Fibroblast of lung (primary cell): Measurements from ENCODE around the gene ING3. TPM values are rescaled to one million over a fixed set of nuclear protein-coding genes. Genes with fewer than 3 reads are reported as not detected.

Source experiments
- DNase-seq, 2 donors: peaks; one replicate each; pipeline versions ENCODE4 v3.0.0 to v3.0.0-alpha.2; 2010; ENCODE audit warnings: low read depth in 2 of 2
- H2AFZ ChIP-seq: 2 replicates; pipeline ENCODE4 v1.5.1; 2012; ENCODE audit warnings: low read length, control low read depth, inconsistent platforms
- H3K27ac ChIP-seq: 2 replicates; pipeline ENCODE4 v1.5.1; 2011; ENCODE audit warnings: low read length, control low read depth; ENCODE audit not compliant: insufficient read depth
- H3K27me3 ChIP-seq: 2 replicates; pipeline ENCODE4 v1.5.1; 2011; ENCODE audit warnings: mild to moderate bottlenecking, low read length; ENCODE audit not compliant: control insufficient read depth, insufficient read depth
- H3K36me3 ChIP-seq: 2 replicates; pipeline ENCODE4 v1.5.1; 2011; ENCODE audit warnings: low read length; ENCODE audit not compliant: control insufficient read depth, insufficient read depth
- H3K4me1 ChIP-seq: 2 replicates; pipeline ENCODE4 v1.5.1; 2011; ENCODE audit warnings: low read length; ENCODE audit not compliant: control insufficient read depth, insufficient read depth; ENCODE audit errors: extremely low read depth
- H3K4me2 ChIP-seq: 2 replicates; pipeline ENCODE4 v1.5.1; 2011; ENCODE audit warnings: low read length, control low read depth; ENCODE audit not compliant: insufficient read depth; ENCODE audit errors: extremely low read depth
- H3K4me3 ChIP-seq, 4 experiments: fragments of 200-600 bp in 1 of 4; sonication (generic) in 1 of 4; replicated peaks in 1 of 4; 2 replicates each; pipeline ENCODE4 v1.5.1; 2011 to 2016; ENCODE audit warnings: low read length in 4 of 4, low read depth in 3 of 4, mild to moderate bottlenecking in 3 of 4, control low read depth in 2 of 4, inconsistent platforms in 1 of 4, mixed read lengths in 1 of 4; ENCODE audit not compliant: insufficient read depth in 1 of 4; ENCODE audit errors: control extremely low read depth in 1 of 4
- H3K79me2 ChIP-seq: 2 replicates; pipeline ENCODE4 v1.5.1; 2012; ENCODE audit warnings: mild to moderate bottlenecking, low read length, inconsistent platforms; ENCODE audit not compliant: control insufficient read depth, insufficient read depth
- H3K9ac ChIP-seq: 2 replicates; pipeline ENCODE4 v1.5.1; 2011; ENCODE audit warnings: mild to moderate bottlenecking, low read length, control low read depth; ENCODE audit not compliant: insufficient read depth
- H3K9me3 ChIP-seq: 2 replicates; pipeline ENCODE4 v1.5.1; 2012; ENCODE audit warnings: low read depth, low read length; ENCODE audit not compliant: control insufficient read depth, insufficient read depth
- H4K20me1 ChIP-seq: 2 replicates; pipeline ENCODE4 v1.5.1; 2011; ENCODE audit warnings: low read length; ENCODE audit not compliant: control insufficient read depth, insufficient read depth; ENCODE audit errors: extremely low read depth
- EZH2 ChIP-seq: IDR thresholded peaks from 2 replicates; pipeline ENCODE4 v1.5.1; 2012; ENCODE audit warnings: low read length, control low read depth, mild to moderate bottlenecking; ENCODE audit errors: missing control alignments
- polyA plus RNA-seq, 2 donors: library from polyadenylated mRNA; depleted of rRNA in 1 of 2; stranded (reverse) in 1 of 2; unstranded in 1 of 2; fragments of >200 nt; gene quantifications; 2 replicates each; pipeline ENCODE4 v1.2.1, GENCODE V29; 2011 to 2012; ENCODE audit warnings: missing spikeins in 1 of 2
- total RNA-seq: library from RNA; depleted of rRNA; stranded (reverse); fragments of >200 nt; gene quantifications from 2 replicates; pipeline ENCODE4 v1.2.1, GENCODE V29; 2014
- TF ChIP-seq, protein P1 (sequence below), 2 donors: IDR thresholded peaks in 1 of 2; conservative IDR thresholded peaks in 1 of 2; 1 replicate in 1 of 2; 2 replicates in 1 of 2; pipeline ENCODE4 v1.5.1; 2011 to 2012; ENCODE audit warnings: low read length in 2 of 2, control low read depth in 1 of 2, inconsistent platforms in 1 of 2, low read depth in 1 of 2, mild to moderate bottlenecking in 1 of 2

Gene ING3
- total and polyA plus RNA-seq, 2 donors (not counting 1 experiment from before 2014, with no cell fraction given): 16.6 to 17.5 TPM

DNA sequence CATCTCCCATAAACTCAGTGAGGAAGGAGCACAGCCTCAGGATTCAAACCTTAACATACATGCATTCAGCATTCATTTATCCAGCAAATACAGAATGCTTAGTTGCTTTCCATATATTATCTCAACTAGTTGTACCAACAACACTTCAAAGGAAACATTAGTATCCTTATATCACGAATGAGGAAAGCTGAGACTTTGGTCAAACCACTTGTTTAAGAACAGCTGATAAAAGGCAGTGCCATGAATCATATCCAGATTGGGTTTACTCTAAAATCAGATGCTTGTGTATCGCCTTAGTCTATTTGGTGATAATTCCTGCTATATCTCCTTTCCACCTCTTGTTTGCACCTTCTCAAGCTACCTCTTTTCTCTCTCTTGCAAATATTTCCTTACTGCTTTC is 36.1 kb downstream of the ING3 start:
- no peak for TF ChIP-seq EZH2
- TF ChIP-seq, protein P1, sequence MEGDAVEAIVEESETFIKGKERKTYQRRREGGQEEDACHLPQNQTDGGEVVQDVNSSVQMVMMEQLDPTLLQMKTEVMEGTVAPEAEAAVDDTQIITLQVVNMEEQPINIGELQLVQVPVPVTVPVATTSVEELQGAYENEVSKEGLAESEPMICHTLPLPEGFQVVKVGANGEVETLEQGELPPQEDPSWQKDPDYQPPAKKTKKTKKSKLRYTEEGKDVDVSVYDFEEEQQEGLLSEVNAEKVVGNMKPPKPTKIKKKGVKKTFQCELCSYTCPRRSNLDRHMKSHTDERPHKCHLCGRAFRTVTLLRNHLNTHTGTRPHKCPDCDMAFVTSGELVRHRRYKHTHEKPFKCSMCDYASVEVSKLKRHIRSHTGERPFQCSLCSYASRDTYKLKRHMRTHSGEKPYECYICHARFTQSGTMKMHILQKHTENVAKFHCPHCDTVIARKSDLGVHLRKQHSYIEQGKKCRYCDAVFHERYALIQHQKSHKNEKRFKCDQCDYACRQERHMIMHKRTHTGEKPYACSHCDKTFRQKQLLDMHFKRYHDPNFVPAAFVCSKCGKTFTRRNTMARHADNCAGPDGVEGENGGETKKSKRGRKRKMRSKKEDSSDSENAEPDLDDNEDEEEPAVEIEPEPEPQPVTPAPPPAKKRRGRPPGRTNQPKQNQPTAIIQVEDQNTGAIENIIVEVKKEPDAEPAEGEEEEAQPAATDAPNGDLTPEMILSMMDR (conservative IDR thresholded peaks at IDR 0.05 in 1 of 2, IDR thresholded peaks at IDR 0.05 in 1 of 2; ENCODE audit: low read depth in 1 of 2, low read length in 2 of 2): no peak
- Histone ChIP-seq H2AFZ (no peak overlapping the region), H3K27ac (no peak overlapping the region), H3K4me2 (no peak overlapping the region), H3K9ac (no peak overlapping the region), H3K27me3 (no peaks in the 10 kb centered on the region), H4K20me1 (no peaks in the 10 kb centered on the region), H3K36me3 (no peaks in the 10 kb centered on the region), H3K4me3 (no peak overlapping the region), H3K4me1 (peaks cover 3% of the 10 kb centered on the region), H3K9me3 (no peaks in the 10 kb centered on the region), H3K79me2 (peaks cover 25% of the 10 kb centered on the region)
- DNase-seq: no peak

DNA sequence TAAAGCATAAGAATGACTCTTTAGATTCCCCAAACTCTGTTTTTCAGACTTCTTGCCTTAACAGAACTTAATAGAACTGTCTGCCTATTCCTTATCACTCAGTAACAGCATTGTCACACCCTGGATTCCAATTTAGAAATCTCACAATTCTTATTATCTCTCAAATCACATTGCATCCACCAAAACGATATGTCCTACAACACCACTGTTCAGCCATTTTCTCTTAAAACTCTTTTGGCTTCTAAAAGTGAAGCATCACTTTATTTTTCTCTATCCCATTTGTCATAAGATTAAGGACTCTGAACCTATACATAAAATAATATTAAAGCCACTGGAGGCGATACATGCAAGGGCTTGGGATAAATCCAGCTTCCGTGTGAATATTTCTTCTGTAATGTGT is 36.7 kb downstream of the ING3 start:
- H3K4me3 ChIP-seq: no peak overlapping the region
- no peaks in the 10 kb centered on the region for H3K36me3 ChIP-seq
- no peaks in the 10 kb centered on the region for H3K27me3 ChIP-seq
- peaks cover 2% of the 10 kb centered on the region for H3K4me1 ChIP-seq
- H3K4me2 ChIP-seq: no peak overlapping the region
- H3K79me2 ChIP-seq: peaks cover 29% of the 10 kb centered on the region
- H2AFZ ChIP-seq: no peak overlapping the region
- no peaks in the 10 kb centered on the region for H4K20me1 ChIP-seq
- TF ChIP-seq EZH2: no peak
- TF ChIP-seq, protein P1 (conservative IDR thresholded peaks at IDR 0.05 in 1 of 2, IDR thresholded peaks at IDR 0.05 in 1 of 2; ENCODE audit: low read depth in 1 of 2, low read length in 2 of 2): no peak
- no peak overlapping the region for H3K9ac ChIP-seq
- no peaks in the 10 kb centered on the region for H3K9me3 ChIP-seq
- no peak for DNase-seq
- H3K27ac ChIP-seq: no peak overlapping the region

DNA sequence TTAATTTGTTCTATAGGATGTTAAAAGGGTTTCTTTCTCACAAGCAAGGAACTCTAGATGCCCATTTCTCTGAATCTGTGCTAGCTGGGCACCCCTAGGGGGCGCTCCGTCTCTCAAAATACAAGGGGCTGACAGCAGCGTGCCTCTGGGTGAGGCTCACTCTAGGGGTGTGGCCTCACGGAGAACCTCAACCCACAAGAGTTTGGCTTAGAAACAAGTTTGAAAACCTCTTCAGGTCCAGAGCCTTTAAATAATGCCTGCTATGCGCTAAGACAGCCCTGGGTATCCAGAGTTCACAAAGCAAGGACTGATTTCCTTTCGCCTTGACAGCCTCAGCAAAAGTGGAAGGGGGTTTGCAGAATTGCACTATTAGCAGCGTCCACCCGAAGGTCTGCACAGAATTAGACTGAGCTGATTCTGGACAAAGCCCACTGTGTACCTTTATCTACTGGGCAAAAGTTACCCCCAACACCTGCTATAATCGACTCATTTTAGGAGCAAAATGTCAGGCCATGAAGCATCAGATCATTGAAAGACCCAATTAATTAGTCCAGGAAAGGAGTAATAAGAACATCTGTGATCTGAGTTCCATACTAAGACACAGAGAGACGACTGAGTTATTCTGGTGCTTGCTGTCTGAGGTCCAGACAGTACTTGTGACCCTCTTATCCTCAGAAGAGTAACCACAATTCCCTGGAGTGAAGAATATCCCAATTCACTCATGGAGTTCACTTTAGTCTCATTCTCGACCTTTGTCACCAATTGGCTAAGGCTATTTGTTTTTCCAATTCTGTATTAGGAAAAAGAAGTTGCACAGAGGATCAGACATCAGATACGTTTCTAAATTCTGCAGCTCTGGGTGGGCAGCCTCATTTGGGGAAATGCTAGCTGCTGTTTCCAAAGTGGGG is 37.4 kb downstream of the ING3 start:
- no peaks in the 10 kb centered on the region for H4K20me1 ChIP-seq
- TF ChIP-seq, protein P1 (conservative IDR thresholded peaks at IDR 0.05 in 1 of 2, IDR thresholded peaks at IDR 0.05 in 1 of 2; ENCODE audit: low read depth in 1 of 2, low read length in 2 of 2): peak; percentile 97 to 98
- TF ChIP-seq EZH2: no peak
- H3K9ac ChIP-seq: peak overlapping the region; percentile 51

More for the DNA sequence above, 37.4 kb downstream of the ING3 start:
- peak overlapping the region; percentile 74 to 98 (median 90) for H3K4me3 ChIP-seq
- H3K27ac ChIP-seq: peak overlapping the region; percentile 99
- peak; percentile 93 to 97 for DNase-seq
- H3K27me3 ChIP-seq: no peaks in the 10 kb centered on the region
- no peaks in the 10 kb centered on the region for H3K36me3 ChIP-seq
- H2AFZ ChIP-seq: no peak overlapping the region
- H3K4me1 ChIP-seq: peaks cover 2% of the 10 kb centered on the region
- H3K79me2 ChIP-seq: peaks cover 36% of the 10 kb centered on the region
- peak overlapping the region; percentile 79 for H3K4me2 ChIP-seq
- no peaks in the 10 kb centered on the region for H3K9me3 ChIP-seq
